H1 (cell line): ENCODE measurements around the gene NEDD4L. TPM values are rescaled to one million over a fixed set of nuclear protein-coding genes. Genes with fewer than 3 reads are reported as not detected.

ENCODE experiments used
- CTCF ChIA-PET: fragments of 300-600 bp; sonication (Branson Sonifier 250); formaldehyde crosslinking; loops from one replicate; lab custom pipeline; 2021; ENCODE audit not compliant: partially characterized antibody; lab: Charles Lee
- POLR2A ChIA-PET: fragments of 300-600 bp; sonication (Branson Sonifier 250); formaldehyde crosslinking; loops from one replicate; lab custom pipeline; 2021; ENCODE audit warnings: inconsistent platforms; ENCODE audit not compliant: partially characterized antibody; lab: Charles Lee
- DNase-seq, 2 experiments: peaks; one replicate each; pipeline versions ENCODE4 v3.0.0 to v3.0.0-alpha.2; 2010 to 2022; ENCODE audit warnings: low spot score in 2 of 2, low read depth in 1 of 2, mixed read lengths in 1 of 2
- FAIRE-seq: peaks from 2 replicates; lab custom pipeline; 2011; peaks lifted over from hg19 to GRCh38; lab: Jason Lieb, UNC
- H2AFZ ChIP-seq: 2 replicates; pipeline ENCODE4 v1.8.1; 2012; ENCODE audit warnings: low read length, inconsistent platforms
- H2AK5ac ChIP-seq: 2 replicates; pipeline ENCODE4 v1.6.1; 2013; ENCODE audit warnings: low read depth, low read length
- H2BK120ac ChIP-seq: replicated peaks from 2 replicates; pipeline ENCODE3; 2013; ENCODE audit warnings: low read depth, low read length, inconsistent platforms
- H2BK12ac ChIP-seq: 2 replicates; pipeline ENCODE4 v1.6.1; 2013; ENCODE audit warnings: low read depth, low read length
- H2BK15ac ChIP-seq: 2 replicates; pipeline ENCODE4 v1.6.1; 2013; ENCODE audit warnings: low read length
- H2BK20ac ChIP-seq: 2 replicates; pipeline ENCODE4 v1.6.1; 2013; ENCODE audit warnings: low read length
- H2BK5ac ChIP-seq: 2 replicates; pipeline ENCODE4 v1.6.1; 2013; ENCODE audit warnings: low read depth, low read length
- H3K14ac ChIP-seq: 2 replicates; pipeline ENCODE4 v1.6.1; 2013; ENCODE audit warnings: inconsistent platforms; ENCODE audit not compliant: insufficient read length
- H3K18ac ChIP-seq: 2 replicates; pipeline ENCODE4 v1.6.1; 2013; ENCODE audit warnings: low read length; ENCODE audit errors: extremely low read depth
- H3K23ac ChIP-seq: 2 replicates; pipeline ENCODE4 v1.6.1; 2013; ENCODE audit warnings: inconsistent platforms; ENCODE audit not compliant: insufficient read length
- H3K23me2 ChIP-seq: 2 replicates; pipeline ENCODE4 v1.6.1; 2013; ENCODE audit warnings: low read depth, low read length
- H3K27ac ChIP-seq: 2 replicates; pipeline ENCODE4 v1.6.1; 2011; ENCODE audit warnings: low read depth, low read length, inconsistent platforms
- H3K27me3 ChIP-seq, 4 experiments: replicated peaks in 1 of 4; 1 replicate in 1 of 4; 2 replicates in 3 of 4; pipeline versions ENCODE4 v1.6.1 to v1.8.1; 2011 to 2013; ENCODE audit warnings: low read length in 3 of 4, mild to moderate bottlenecking in 3 of 4, inconsistent platforms in 2 of 4, mixed read lengths in 2 of 4, moderate library complexity in 1 of 4; ENCODE audit not compliant: control insufficient read depth in 3 of 4, insufficient read depth in 3 of 4; ENCODE audit errors: extremely low read depth in 1 of 4
- H3K36me3 ChIP-seq, 4 experiments: 2 replicates each; pipeline versions ENCODE4 v1.6.1 to v1.8.1; 2011 to 2013; ENCODE audit warnings: mild to moderate bottlenecking in 4 of 4, low read length in 3 of 4, moderate library complexity in 2 of 4, control low read depth in 1 of 4, inconsistent platforms in 1 of 4; ENCODE audit not compliant: insufficient read depth in 4 of 4, control insufficient read depth in 2 of 4
- H3K4ac ChIP-seq: replicated peaks from 2 replicates; pipeline ENCODE3; 2013; ENCODE audit warnings: low read length, low read depth, mixed read lengths, inconsistent platforms; ENCODE audit not compliant: insufficient read length
- H3K4me1 ChIP-seq, 4 experiments: replicated peaks in 1 of 4; 1 replicate in 1 of 4; 2 replicates in 3 of 4; pipeline versions ENCODE4 v1.6.1 to v1.8.1; 2011 to 2013; ENCODE audit warnings: low read length in 3 of 4, inconsistent platforms in 2 of 4, mixed read lengths in 1 of 4; ENCODE audit not compliant: insufficient read depth in 4 of 4, control insufficient read depth in 3 of 4
- H3K4me2 ChIP-seq, 2 experiments: 2 replicates each; pipeline versions ENCODE4 v1.6.1 to v1.8.1; 2011 to 2013; ENCODE audit warnings: low read depth in 2 of 2, low read length in 2 of 2, control low read depth in 1 of 2, inconsistent platforms in 1 of 2, mild to moderate bottlenecking in 1 of 2; ENCODE audit not compliant: insufficient read depth in 1 of 2
- H3K4me3 ChIP-seq, 4 experiments: fragments of 200-600, 300-600 bp in 1 of 4; sonication (generic), shearing (Covaris generic), sonication (Bioruptor Twin) in 1 of 4; 2 replicates each; pipeline versions ENCODE4 v1.5.1 to v1.8.1; 2011 to 2016; ENCODE audit warnings: low read length in 4 of 4, low read depth in 3 of 4, control low read depth in 2 of 4, inconsistent platforms in 2 of 4, mild to moderate bottlenecking in 2 of 4, mixed read lengths in 1 of 4, moderate library complexity in 1 of 4; ENCODE audit not compliant: insufficient read depth in 2 of 4; ENCODE audit errors: extremely low read depth in 1 of 4
- H3K56ac ChIP-seq: replicated peaks from 2 replicates; pipeline ENCODE3; 2013; ENCODE audit warnings: low read depth, mild to moderate bottlenecking, mixed read lengths, low read length, inconsistent platforms; ENCODE audit not compliant: insufficient read length
- H3K79me1 ChIP-seq: 2 replicates; pipeline ENCODE4 v1.6.1; 2013; ENCODE audit warnings: low read depth, low read length, control low read depth
- H3K79me2 ChIP-seq, 2 experiments: 2 replicates each; pipeline versions ENCODE4 v1.6.1 to v1.8.1; 2012 to 2013; ENCODE audit warnings: low read length in 2 of 2, mild to moderate bottlenecking in 2 of 2, inconsistent platforms in 1 of 2; ENCODE audit not compliant: insufficient read depth in 2 of 2, control insufficient read depth in 1 of 2
- H3K9ac ChIP-seq, 4 experiments: replicated peaks in 1 of 4; 1 replicate in 1 of 4; 2 replicates in 3 of 4; pipeline versions ENCODE4 v1.6.1 to v1.8.1; 2011 to 2013; ENCODE audit warnings: low read depth in 3 of 4, low read length in 3 of 4, control low read depth in 2 of 4, mild to moderate bottlenecking in 2 of 4, moderate library complexity in 2 of 4, inconsistent platforms in 1 of 4; ENCODE audit errors: extremely low read depth in 1 of 4
- H3K9me3 ChIP-seq, 2 experiments: 2 replicates each; pipeline versions ENCODE4 v1.6.1 to v1.8.1; 2012 to 2013; ENCODE audit warnings: mild to moderate bottlenecking in 2 of 2, moderate library complexity in 2 of 2, control low read depth in 1 of 2, inconsistent platforms in 1 of 2, low read depth in 1 of 2, low read length in 1 of 2, mixed read lengths in 1 of 2; ENCODE audit not compliant: insufficient read depth in 2 of 2
- H4K20me1 ChIP-seq, 2 experiments: replicated peaks in 1 of 2; 2 replicates each; pipeline versions ENCODE3 to v1.8.1; 2011 to 2013; ENCODE audit warnings: inconsistent platforms in 2 of 2, low read length in 2 of 2, mild to moderate bottlenecking in 1 of 2; ENCODE audit not compliant: insufficient read depth in 2 of 2, control insufficient read depth in 1 of 2
- H4K5ac ChIP-seq: 2 replicates; pipeline ENCODE4 v1.6.1; 2013; ENCODE audit warnings: low read length, low read depth, mixed read lengths, inconsistent platforms; ENCODE audit not compliant: insufficient read length
- H4K8ac ChIP-seq: 2 replicates; pipeline ENCODE4 v1.8.0; 2013; ENCODE audit warnings: mild to moderate bottlenecking, moderate library complexity, low read length, inconsistent platforms; ENCODE audit not compliant: insufficient read depth; ENCODE audit errors: extremely low read depth
- H4K91ac ChIP-seq: replicated peaks from 2 replicates; pipeline ENCODE3; 2013; ENCODE audit warnings: low read length, mixed read lengths, inconsistent platforms; ENCODE audit not compliant: insufficient read length
- CBX8 ChIP-seq: fragments of 300-800, 300-1000 bp; sonication (generic); IDR thresholded peaks from 2 replicates; pipeline ENCODE4 v1.7.1; 2016; ENCODE audit warnings: low read depth, low read length, borderline replicate concordance
- CEBPB ChIP-seq: IDR thresholded peaks from 2 replicates; pipeline ENCODE4 v1.6.1; 2012; ENCODE audit warnings: low read depth, low read length
- CTCF ChIP-seq, 3 experiments: IDR thresholded peaks; 1 replicate in 2 of 3; 2 replicates in 1 of 3; pipeline versions ENCODE4 v1.5.1 to v1.6.1; 2011; ENCODE audit warnings: low read length in 3 of 3, mild to moderate bottlenecking in 3 of 3, inconsistent platforms in 2 of 3, low read depth in 1 of 3, moderate library complexity in 1 of 3; ENCODE audit not compliant: insufficient read depth in 1 of 3; ENCODE audit errors: control extremely low read depth in 1 of 3
- JUN ChIP-seq: IDR thresholded peaks from 2 replicates; pipeline ENCODE4 v1.6.1; 2011; ENCODE audit warnings: low read depth, mild to moderate bottlenecking, improper control_type of control experiment, low read length
- JUND ChIP-seq: IDR thresholded peaks from 2 replicates; pipeline ENCODE4 v1.6.1; 2011; ENCODE audit warnings: mild to moderate bottlenecking, improper control_type of control experiment, low read length
- MAFK ChIP-seq: IDR thresholded peaks from 2 replicates; pipeline ENCODE4 v1.6.1; 2012; ENCODE audit warnings: low read depth, mild to moderate bottlenecking, improper control_type of control experiment, low read length
- NRF1 ChIP-seq: IDR thresholded peaks from 2 replicates; pipeline ENCODE4 v1.6.1; 2011; ENCODE audit warnings: mild to moderate bottlenecking, low read depth, low read length, improper control_type of control experiment
- RFX5 ChIP-seq: IDR thresholded peaks from 2 replicates; pipeline ENCODE4 v1.6.1; 2011; ENCODE audit warnings: low read depth, low read length, improper control_type of control experiment, borderline replicate concordance
- RNF2 ChIP-seq: fragments of 200-900, 300-1000 bp; sonication (generic); IDR thresholded peaks from 2 replicates; pipeline ENCODE4 v1.7.1; 2016; ENCODE audit warnings: borderline replicate concordance, low read depth, mild to moderate bottlenecking, antibody characterized with exemption, low read length; ENCODE audit not compliant: poor library complexity, severe bottlenecking; ENCODE audit errors: missing control alignments
- RXRA ChIP-seq: IDR thresholded peaks from 2 replicates; pipeline ENCODE4 v1.6.1; 2011; ENCODE audit warnings: low read depth, mild to moderate bottlenecking, low read length, moderate library complexity; ENCODE audit not compliant: insufficient read depth
- SRF ChIP-seq: IDR thresholded peaks from 2 replicates; pipeline ENCODE4 v1.6.1; 2011; ENCODE audit warnings: mild to moderate bottlenecking, low read depth, low read length, moderate library complexity
- SUZ12 ChIP-seq: fragments of 200-600 bp; sonication (generic); IDR thresholded peaks from 2 replicates; pipeline ENCODE4 v1.6.1; 2012; ENCODE audit warnings: mild to moderate bottlenecking, inconsistent platforms, low read length, moderate library complexity, mixed read lengths
- WGBS, 2 experiments: shearing (Covaris generic) in 1 of 2; methylation state at CpG; one replicate each; pipeline versions ENCODE4 v1.1.6 to v1.1.7; 2013 to 2015; ENCODE audit warnings: low lambda C conversion rate in 2 of 2, mixed read lengths in 2 of 2, inconsistent platforms in 1 of 2, low coverage in 1 of 2, missing lambda C conversion rate in 1 of 2; ENCODE audit not compliant: insufficient replicate concordance in 2 of 2, insufficient coverage in 1 of 2, insufficient read length in 1 of 2; ENCODE audit errors: extremely low coverage in 1 of 2, missing lambda C conversion rate in 1 of 2; 5-methylcytosine and 5-hydroxymethylcytosine counted together
- polyA plus RNA-seq, 7 experiments: library from polyadenylated mRNA; depleted of rRNA in 3 of 7; stranded (reverse) in 5 of 7; unstranded in 2 of 7; fragments of >200 nt in 5 of 7; fragments of 200-250 nt in 2 of 7; gene quantifications; 1 replicate in 5 of 7; 2 replicates in 1 of 7; 4 replicates in 1 of 7; pipeline versions ENCODE4 v1.2.1 to v1.2.3, GENCODE V29; 2011 to 2013; ENCODE audit warnings: missing spikeins in 2 of 7, mixed read lengths in 2 of 7
- total RNA-seq: library from RNA; stranded (reverse); fragmentation: NEBNext Ultra II Directional; extraction: Animal tissue kit (Norgen Biotek cat#: 25700); gene quantifications from 2 replicates; pipeline ENCODE4 v1.2.1, GENCODE V29; 2021

The NEDD4L gene
- total and polyA plus RNA-seq, 2 of the 8 experiments (the other 6 are each of a cell fraction or from before 2014, with no cell fraction given) = 37.3 to 69.8 TPM

DNA sequence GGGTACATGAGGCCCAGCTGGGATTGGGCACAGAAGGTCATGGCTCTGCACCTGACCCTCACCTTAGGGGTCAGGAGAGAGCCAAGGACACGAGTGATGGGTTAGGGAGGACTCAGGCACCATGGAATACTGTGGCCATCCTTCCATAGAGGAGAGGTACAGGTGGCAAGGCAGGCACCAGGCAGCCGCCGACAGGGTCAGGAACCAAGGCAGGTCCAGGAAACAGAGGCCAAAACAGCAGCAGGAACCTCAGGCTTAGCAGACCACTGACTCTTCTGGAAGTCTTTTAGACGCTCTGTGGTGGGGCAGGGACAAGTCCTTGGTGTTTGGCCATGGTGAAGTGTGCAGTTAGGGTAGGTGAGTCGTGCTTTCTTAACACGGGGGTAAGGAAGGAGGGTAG lies 128.0 kb downstream of the NEDD4L start:
- FAIRE-seq = no peak
- no peak overlapping the region for H3K27ac ChIP-seq
- H2BK120ac ChIP-seq = no peak overlapping the region
- no peaks in the 10 kb centered on the region; a peak in 2 of 4 replicates for H3K79me2 ChIP-seq
- H4K20me1 ChIP-seq = peaks cover 2 to 4% of the 10 kb centered on the region in 2 experiments
- no peak overlapping the region for H3K4ac ChIP-seq
- peaks cover 8% of the 10 kb centered on the region for H3K79me1 ChIP-seq
- no peak overlapping the region for H3K4me3 ChIP-seq
- no peak overlapping the region for H2AK5ac ChIP-seq
- no peak overlapping the region for H2BK5ac ChIP-seq
- no peak overlapping the region for H2BK20ac ChIP-seq
- no peaks in the 10 kb centered on the region for H3K27me3 ChIP-seq
- no peak overlapping the region for H3K9ac ChIP-seq
- no peak overlapping the region for H2BK12ac ChIP-seq
- no peaks in the 10 kb centered on the region for H3K23me2 ChIP-seq
- POLR2A ChIA-PET = no interaction called here
- no peaks in the 10 kb centered on the region for H3K9me3 ChIP-seq
- no peaks in the 10 kb centered on the region for H3K36me3 ChIP-seq
- CTCF ChIA-PET = interaction anchor here (0.9 kb wide), 1 partner anchor 50 kb away, joined by 3 read pairs; no protein-coding TSS in a partner anchor
- no peak overlapping the region for H3K23ac ChIP-seq
- H3K14ac ChIP-seq = no peak overlapping the region
- no peak overlapping the region for H3K56ac ChIP-seq
- H4K8ac ChIP-seq = no peak overlapping the region
- no peak overlapping the region for H4K91ac ChIP-seq
- no peak overlapping the region for H3K18ac ChIP-seq
- H2AFZ ChIP-seq = no peak overlapping the region
- peaks cover 0 to 15% (median 7%) of the 10 kb centered on the region in 4 experiments; a peak in 3 of 7 replicates for H3K4me1 ChIP-seq
- WGBS, 2 experiments = 89% methylated on average over 6 of the region's 6 CpGs; no CpG with 5 or more reads in 1 of the 2 experiments
- no peak overlapping the region for H3K4me2 ChIP-seq
- no peak overlapping the region for H4K5ac ChIP-seq
- no peak for DNase-seq
- no peak overlapping the region for H2BK15ac ChIP-seq
- TF ChIP-seq JUND (no peak), CEBPB (no peak), SUZ12 (no peak), MAFK (no peak), CBX8 (no peak), RFX5 (no peak), NRF1 (no peak), JUN (no peak), RXRA (no peak), RNF2 (no peak), CTCF (IDR thresholded peaks at IDR 0.05; ENCODE audit: control extremely low read depth in 1 of 3, insufficient read depth in 1 of 3, low read depth in 1 of 3, low read length in 3 of 3) (no peak), SRF (no peak)
